ENCODE data around the gene RTN1.

Gene RTN1

DNA sequence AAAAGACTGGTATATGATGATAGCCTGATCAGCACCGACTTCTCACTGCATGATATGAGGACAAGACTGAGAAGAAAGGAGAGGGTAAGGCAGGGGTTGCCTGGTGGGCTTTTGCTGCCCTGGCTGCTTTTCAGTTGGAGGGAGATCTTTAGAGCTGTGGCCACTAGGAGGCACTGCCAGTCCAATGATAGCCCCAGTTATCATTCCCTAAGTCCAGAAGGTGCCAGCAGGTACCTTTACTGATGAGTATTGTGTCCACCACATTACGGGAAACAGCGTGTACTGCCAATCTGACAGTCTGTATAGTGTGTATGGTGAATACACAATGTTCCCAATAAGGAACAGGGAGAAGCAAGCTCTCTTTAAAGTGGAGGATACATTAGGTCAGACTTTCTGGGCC is 238.2 kb downstream of the RTN1 start:
- H3K27ac ChIP-seq (replicated peaks), result no peak overlapping the region
- DNase-seq (ENCODE audit: low read depth in 1 of 2, low spot score in 1 of 2), result peak in 1 of 2 experiments; percentile 22
- peaks cover 22% of the 10 kb centered on the region for H3K27me3 ChIP-seq (ENCODE audit: insufficient read depth, poor library complexity, severe bottlenecking)
- H3K4me3 ChIP-seq (replicated peaks; ENCODE audit: insufficient read depth, low read length), result no peak overlapping the region
- TF ChIP-seq POLR2AphosphoS5 (IDR thresholded peaks at IDR 0.05; ENCODE audit: low read depth) (no peak), GABPA (IDR thresholded peaks at IDR 0.05; ENCODE audit: low read depth) (no peak), SPI1 (IDR thresholded peaks at IDR 0.05; ENCODE audit: borderline replicate concordance, low read depth) (no peak)
- TF ChIP-seq, protein P1, sequence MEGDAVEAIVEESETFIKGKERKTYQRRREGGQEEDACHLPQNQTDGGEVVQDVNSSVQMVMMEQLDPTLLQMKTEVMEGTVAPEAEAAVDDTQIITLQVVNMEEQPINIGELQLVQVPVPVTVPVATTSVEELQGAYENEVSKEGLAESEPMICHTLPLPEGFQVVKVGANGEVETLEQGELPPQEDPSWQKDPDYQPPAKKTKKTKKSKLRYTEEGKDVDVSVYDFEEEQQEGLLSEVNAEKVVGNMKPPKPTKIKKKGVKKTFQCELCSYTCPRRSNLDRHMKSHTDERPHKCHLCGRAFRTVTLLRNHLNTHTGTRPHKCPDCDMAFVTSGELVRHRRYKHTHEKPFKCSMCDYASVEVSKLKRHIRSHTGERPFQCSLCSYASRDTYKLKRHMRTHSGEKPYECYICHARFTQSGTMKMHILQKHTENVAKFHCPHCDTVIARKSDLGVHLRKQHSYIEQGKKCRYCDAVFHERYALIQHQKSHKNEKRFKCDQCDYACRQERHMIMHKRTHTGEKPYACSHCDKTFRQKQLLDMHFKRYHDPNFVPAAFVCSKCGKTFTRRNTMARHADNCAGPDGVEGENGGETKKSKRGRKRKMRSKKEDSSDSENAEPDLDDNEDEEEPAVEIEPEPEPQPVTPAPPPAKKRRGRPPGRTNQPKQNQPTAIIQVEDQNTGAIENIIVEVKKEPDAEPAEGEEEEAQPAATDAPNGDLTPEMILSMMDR (IDR thresholded peaks at IDR 0.05; ENCODE audit: insufficient read depth, low read length), result peak; percentile 42
- TF ChIP-seq, protein P2, sequence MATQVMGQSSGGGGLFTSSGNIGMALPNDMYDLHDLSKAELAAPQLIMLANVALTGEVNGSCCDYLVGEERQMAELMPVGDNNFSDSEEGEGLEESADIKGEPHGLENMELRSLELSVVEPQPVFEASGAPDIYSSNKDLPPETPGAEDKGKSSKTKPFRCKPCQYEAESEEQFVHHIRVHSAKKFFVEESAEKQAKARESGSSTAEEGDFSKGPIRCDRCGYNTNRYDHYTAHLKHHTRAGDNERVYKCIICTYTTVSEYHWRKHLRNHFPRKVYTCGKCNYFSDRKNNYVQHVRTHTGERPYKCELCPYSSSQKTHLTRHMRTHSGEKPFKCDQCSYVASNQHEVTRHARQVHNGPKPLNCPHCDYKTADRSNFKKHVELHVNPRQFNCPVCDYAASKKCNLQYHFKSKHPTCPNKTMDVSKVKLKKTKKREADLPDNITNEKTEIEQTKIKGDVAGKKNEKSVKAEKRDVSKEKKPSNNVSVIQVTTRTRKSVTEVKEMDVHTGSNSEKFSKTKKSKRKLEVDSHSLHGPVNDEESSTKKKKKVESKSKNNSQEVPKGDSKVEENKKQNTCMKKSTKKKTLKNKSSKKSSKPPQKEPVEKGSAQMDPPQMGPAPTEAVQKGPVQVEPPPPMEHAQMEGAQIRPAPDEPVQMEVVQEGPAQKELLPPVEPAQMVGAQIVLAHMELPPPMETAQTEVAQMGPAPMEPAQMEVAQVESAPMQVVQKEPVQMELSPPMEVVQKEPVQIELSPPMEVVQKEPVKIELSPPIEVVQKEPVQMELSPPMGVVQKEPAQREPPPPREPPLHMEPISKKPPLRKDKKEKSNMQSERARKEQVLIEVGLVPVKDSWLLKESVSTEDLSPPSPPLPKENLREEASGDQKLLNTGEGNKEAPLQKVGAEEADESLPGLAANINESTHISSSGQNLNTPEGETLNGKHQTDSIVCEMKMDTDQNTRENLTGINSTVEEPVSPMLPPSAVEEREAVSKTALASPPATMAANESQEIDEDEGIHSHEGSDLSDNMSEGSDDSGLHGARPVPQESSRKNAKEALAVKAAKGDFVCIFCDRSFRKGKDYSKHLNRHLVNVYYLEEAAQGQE (IDR thresholded peaks at IDR 0.05; ENCODE audit: insufficient replicate concordance, low read depth), result no peak

DNA sequence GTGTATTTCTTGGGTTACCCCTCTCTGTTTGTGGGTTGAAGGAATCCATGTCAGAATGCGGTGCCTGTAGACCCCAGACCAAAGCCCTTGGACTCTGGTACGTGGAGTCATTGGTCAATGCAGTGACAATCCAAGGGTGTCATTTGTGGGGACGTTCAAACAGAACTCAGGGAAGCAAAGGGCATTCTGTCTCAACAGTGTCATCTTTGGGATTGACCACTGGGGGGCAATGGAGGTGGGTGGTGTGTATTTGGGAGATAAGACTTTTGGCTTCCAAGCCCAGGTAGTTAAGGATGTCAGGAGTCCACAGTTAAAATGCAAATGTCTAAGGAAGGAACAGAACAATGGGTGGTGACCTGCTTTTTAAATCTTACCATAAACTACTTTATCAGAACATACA is 239.3 kb downstream of the RTN1 start:
- Histone ChIP-seq H3K27ac (replicated peaks) (no peak overlapping the region), H3K27me3 (ENCODE audit: insufficient read depth, poor library complexity, severe bottlenecking) (peaks cover 28% of the 10 kb centered on the region)
- peak in 1 of 2 experiments; percentile 6 for DNase-seq (ENCODE audit: low read depth in 1 of 2, low spot score in 1 of 2)

DNA sequence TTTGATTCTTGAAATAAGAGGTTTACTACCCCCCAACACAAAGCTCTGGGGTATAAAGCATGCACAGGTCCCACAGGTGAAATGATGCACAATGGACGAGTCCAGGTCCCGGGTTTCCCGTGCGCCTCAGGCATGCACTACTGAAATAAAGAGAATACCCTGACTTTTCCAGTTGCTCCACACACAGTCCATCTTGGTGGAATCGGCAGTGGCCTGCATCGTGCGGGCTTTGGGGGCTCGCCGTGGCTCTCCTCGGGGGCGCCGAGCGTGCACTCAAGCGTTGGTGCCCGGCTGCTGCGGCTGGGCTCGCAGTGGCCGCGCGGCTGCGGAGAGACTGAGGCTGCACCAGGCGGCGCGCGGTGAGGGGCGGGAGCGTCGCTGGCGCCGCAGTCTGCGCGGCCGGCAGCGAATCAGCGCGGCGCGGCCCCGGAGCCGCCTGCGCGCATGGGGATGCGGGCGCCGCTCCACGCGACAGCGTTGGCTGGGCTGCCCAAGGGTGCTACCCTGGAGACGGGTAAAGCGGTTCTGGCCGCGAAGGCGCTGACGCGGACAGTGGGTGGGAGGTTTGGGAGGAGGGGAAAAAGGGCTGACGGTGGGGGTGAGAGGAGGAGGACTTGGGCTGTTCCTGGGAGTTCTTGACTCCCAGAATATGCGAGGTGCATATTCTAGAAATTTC is 240.2 kb downstream of the RTN1 start:
- H3K27ac ChIP-seq (replicated peaks), result no peak overlapping the region
- no peak for DNase-seq (ENCODE audit: low read depth in 1 of 2, low spot score in 1 of 2)
- H3K27me3 ChIP-seq (ENCODE audit: insufficient read depth, poor library complexity, severe bottlenecking), result peaks cover 29% of the 10 kb centered on the region
- no peak overlapping the region for H3K4me3 ChIP-seq (replicated peaks; ENCODE audit: insufficient read depth, low read length)
- TF ChIP-seq GABPA (IDR thresholded peaks at IDR 0.05; ENCODE audit: low read depth) (no peak), POLR2AphosphoS5 (IDR thresholded peaks at IDR 0.05; ENCODE audit: low read depth) (no peak), SPI1 (IDR thresholded peaks at IDR 0.05; ENCODE audit: borderline replicate concordance, low read depth) (no peak)
- TF ChIP-seq, protein P2 (IDR thresholded peaks at IDR 0.05; ENCODE audit: insufficient replicate concordance, low read depth), result no peak
- TF ChIP-seq, protein P1 (IDR thresholded peaks at IDR 0.05; ENCODE audit: insufficient read depth, low read length), result no peak

More for the DNA sequence above, 239.3 kb downstream of the RTN1 start:
- no peak overlapping the region for H3K4me3 ChIP-seq (replicated peaks; ENCODE audit: insufficient read depth, low read length)
- TF ChIP-seq, protein P1 (IDR thresholded peaks at IDR 0.05; ENCODE audit: insufficient read depth, low read length), result peak; percentile 5
- no peak for TF ChIP-seq POLR2AphosphoS5 (IDR thresholded peaks at IDR 0.05; ENCODE audit: low read depth)

Measured in HL-60 (cell line).